Lung (tissue), 12 donors: ENCODE measurements around the gene GNG13. TPM values are rescaled to one million over a fixed set of nuclear protein-coding genes. Genes with fewer than 3 reads are reported as not detected.
"Not testable (repeated sequence)": the region's sequence is repeated elsewhere in the genome, so short reads cannot be mapped to it uniquely, and the experiment has no call there.

Experiments used
- ATAC-seq: fragments of 200-7000 bp; cut with Tn5 transposase; one replicate; pipeline ENCODE4 v1.9.1; 2020; ENCODE audit warnings: moderate number of reproducible peaks; ENCODE audit not compliant: insufficient read depth, low FRiP score
- DNase-seq, 3 donors: peaks; one replicate each; pipeline ENCODE4 v3.0.0-alpha.2; 2013 to 2017
- H3K27ac ChIP-seq, 2 donors: one replicate each; pipeline ENCODE4 v1.5.1; 2013; ENCODE audit warnings: mild to moderate bottlenecking in 2 of 2, moderate library complexity in 2 of 2, control low read depth in 1 of 2, inconsistent platforms in 1 of 2, low read depth in 1 of 2, low read length in 1 of 2
- H3K27me3 ChIP-seq, 3 donors: one replicate each; pipeline ENCODE4 v1.5.1; 2013; ENCODE audit warnings: low read length in 2 of 3; ENCODE audit not compliant: control insufficient read depth in 3 of 3, insufficient read depth in 3 of 3
- H3K36me3 ChIP-seq, 4 donors: one replicate each; pipeline ENCODE4 v1.5.1; 2013; ENCODE audit warnings: low read length in 4 of 4, mild to moderate bottlenecking in 1 of 4, moderate library complexity in 1 of 4; ENCODE audit not compliant: control insufficient read depth in 4 of 4, insufficient read depth in 4 of 4
- H3K4me1 ChIP-seq, 5 donors: one replicate each; pipeline ENCODE4 v1.5.1; 2013; ENCODE audit warnings: low read length in 5 of 5, mild to moderate bottlenecking in 2 of 5, moderate library complexity in 1 of 5; ENCODE audit not compliant: control insufficient read depth in 5 of 5, insufficient read depth in 5 of 5
- H3K4me3 ChIP-seq: one replicate; pipeline ENCODE4 v1.5.1; 2013; ENCODE audit warnings: mild to moderate bottlenecking, control low read depth, moderate library complexity
- H3K9ac ChIP-seq, 2 donors: one replicate each; pipeline ENCODE4 v1.5.1; 2013; ENCODE audit warnings: low read length in 2 of 2, control low read depth in 1 of 2; ENCODE audit not compliant: insufficient read depth in 1 of 2
- H3K9me3 ChIP-seq, 4 donors: one replicate each; pipeline ENCODE4 v1.5.1; 2013; ENCODE audit warnings: low read length in 3 of 4, mild to moderate bottlenecking in 1 of 4, moderate library complexity in 1 of 4; ENCODE audit not compliant: control insufficient read depth in 4 of 4, insufficient read depth in 3 of 4
- WGBS, 2 donors: extraction: QIAGEN DNeasy Blood & Tissue Kit; methylation state at CpG; one replicate each; pipeline ENCODE4 v1.1.7; 2013; 5-methylcytosine and 5-hydroxymethylcytosine counted together
- polyA plus RNA-seq, 2 donors: library from polyadenylated mRNA; stranded (reverse); fragments of 200-250 nt; gene quantifications; one replicate each; pipeline ENCODE4 v1.2.1, GENCODE V29; 2013
- total RNA-seq, 2 donors: library from RNA; depleted of rRNA in 1 of 2; stranded (reverse); fragments of >200 nt in 1 of 2; gene quantifications; one replicate each; pipeline ENCODE4 v1.2.1, GENCODE V29; 2014 to 2021
- TF ChIP-seq, protein P1 (sequence below): IDR thresholded peaks from 2 replicates; pipeline ENCODE4 v1.5.1; 2012; ENCODE audit warnings: mild to moderate bottlenecking; ENCODE audit errors: control extremely low read depth, extremely low read depth
- donor health status: control.
- donor health status: control.
- donor health status: Bipolar disorder and iron deficiency.
- donor health status: healthy.
- donor health status: DM: yes; HTN: yes; CAD: no.

Gene GNG13
- total and polyA plus RNA-seq, 4 donors = not detected

DNA sequence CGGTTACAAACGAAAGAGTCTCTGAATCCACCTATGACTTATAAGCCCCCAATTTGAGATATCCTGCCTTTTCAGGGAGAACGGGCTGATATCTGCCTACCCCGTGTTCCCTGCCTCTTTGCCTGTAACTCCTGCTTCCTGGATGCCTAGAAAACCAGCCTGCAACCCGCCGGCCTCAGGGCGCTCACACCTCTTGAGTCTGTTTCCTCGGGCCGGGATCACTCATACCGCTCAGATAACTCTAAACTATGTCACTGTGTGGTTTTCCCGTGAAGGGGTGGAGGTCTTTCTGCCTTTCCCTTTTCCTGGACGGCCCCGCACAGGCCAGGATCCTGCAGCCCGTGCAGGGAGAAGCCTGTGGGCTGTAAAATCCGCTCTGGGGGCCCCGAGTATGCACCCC is 22.7 kb downstream of the GNG13 start:
- Histone ChIP-seq H3K27me3 (peaks cover 0 to 5% (median 0%) of the 10 kb centered on the region in 3 donors), H3K9me3 (peaks cover 0 to 2% (median 0%) of the 10 kb centered on the region in 4 donors), H3K9ac (no peak overlapping the region), H3K4me1 (no peaks in the 10 kb centered on the region), H3K27ac (no peak overlapping the region), H3K4me3 (no peak overlapping the region), H3K36me3 (no peaks in the 10 kb centered on the region)
- ATAC-seq = no peak
- no peak for DNase-seq
- 15 to 22% methylated on average over 16 of the region's 16 CpGs for WGBS, 2 donors
- TF ChIP-seq, protein P1, sequence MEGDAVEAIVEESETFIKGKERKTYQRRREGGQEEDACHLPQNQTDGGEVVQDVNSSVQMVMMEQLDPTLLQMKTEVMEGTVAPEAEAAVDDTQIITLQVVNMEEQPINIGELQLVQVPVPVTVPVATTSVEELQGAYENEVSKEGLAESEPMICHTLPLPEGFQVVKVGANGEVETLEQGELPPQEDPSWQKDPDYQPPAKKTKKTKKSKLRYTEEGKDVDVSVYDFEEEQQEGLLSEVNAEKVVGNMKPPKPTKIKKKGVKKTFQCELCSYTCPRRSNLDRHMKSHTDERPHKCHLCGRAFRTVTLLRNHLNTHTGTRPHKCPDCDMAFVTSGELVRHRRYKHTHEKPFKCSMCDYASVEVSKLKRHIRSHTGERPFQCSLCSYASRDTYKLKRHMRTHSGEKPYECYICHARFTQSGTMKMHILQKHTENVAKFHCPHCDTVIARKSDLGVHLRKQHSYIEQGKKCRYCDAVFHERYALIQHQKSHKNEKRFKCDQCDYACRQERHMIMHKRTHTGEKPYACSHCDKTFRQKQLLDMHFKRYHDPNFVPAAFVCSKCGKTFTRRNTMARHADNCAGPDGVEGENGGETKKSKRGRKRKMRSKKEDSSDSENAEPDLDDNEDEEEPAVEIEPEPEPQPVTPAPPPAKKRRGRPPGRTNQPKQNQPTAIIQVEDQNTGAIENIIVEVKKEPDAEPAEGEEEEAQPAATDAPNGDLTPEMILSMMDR = no peak

GRCh38 chr16:776824-777223 is 23.7 kb downstream of the GNG13 start:
- TF ChIP-seq, protein P1 = no peak
- WGBS, 2 donors = 91 to 93% methylated on average over 9 of the region's 9 CpGs
- no peak for ATAC-seq

DNA sequence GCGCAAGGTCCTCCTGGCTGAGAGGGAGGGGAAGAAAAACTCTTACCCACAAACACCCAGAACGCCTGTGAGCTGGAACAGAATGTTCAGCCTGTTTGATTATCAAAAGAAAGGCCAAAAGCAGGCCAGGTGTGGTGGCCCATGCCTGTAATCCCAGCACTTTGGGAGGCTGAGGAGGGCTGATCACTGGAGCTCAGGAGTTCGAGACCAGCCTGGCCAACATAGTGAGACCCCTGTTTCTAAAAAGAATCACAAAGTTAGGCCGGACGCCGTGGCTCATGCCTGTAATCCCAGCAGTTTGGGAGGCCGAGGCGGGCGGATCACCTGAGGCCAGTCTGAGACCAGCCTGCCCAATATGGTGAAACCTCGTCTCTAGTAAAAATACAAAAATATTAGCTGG is 24.2 kb downstream of the GNG13 start:
- not testable (repeated sequence) for H3K9me3 ChIP-seq, DNase-seq, H3K4me1 ChIP-seq, H3K4me3 ChIP-seq, H3K9ac ChIP-seq, H3K36me3 ChIP-seq, H3K27ac ChIP-seq, H3K27me3 ChIP-seq, ATAC-seq
- WGBS, 2 donors = 91 to 94% methylated on average over 10 of the region's 10 CpGs

More at GRCh38 chr16:776824-777223, 23.7 kb downstream of the GNG13 start:
- H3K9ac ChIP-seq = no peak overlapping the region
- no peak overlapping the region for H3K4me3 ChIP-seq
- H3K27me3 ChIP-seq = peaks cover 0 to 5% (median 0%) of the 10 kb centered on the region in 3 donors
- DNase-seq = no peak
- H3K4me1 ChIP-seq = no peaks in the 10 kb centered on the region
- H3K9me3 ChIP-seq = peaks cover 0 to 2% (median 0%) of the 10 kb centered on the region in 4 donors
- H3K36me3 ChIP-seq = no peaks in the 10 kb centered on the region
- no peak overlapping the region for H3K27ac ChIP-seq

DNA sequence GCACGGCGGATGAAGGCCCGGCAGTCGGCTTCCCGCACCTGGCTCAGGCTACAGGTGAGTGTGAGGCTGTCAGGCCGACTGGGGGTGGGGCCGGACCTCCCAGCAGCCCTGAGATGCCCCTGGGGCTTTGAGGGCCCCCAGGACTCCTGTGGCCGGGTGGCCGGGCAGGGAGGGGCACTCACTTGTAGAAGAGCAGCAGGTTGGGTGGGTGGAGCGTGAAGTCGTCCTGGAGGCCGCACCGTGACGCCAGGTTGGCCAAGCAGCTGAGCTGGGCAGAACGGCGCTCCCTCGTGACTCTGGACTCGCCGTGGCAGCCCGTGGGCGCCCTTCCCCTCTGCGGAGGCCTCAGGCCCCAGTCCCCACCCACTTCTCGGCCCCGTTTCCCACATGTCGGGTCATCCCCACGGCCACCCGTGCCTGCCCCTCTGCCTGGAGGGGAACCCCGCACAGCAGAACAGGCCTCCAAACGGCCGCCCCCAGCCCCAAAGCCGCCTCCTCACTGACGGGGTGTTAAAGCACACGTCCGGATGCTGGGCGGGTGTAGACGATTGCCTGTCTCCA is 25.2 kb downstream of the GNG13 start:
- no peaks in the 10 kb centered on the region for H3K36me3 ChIP-seq
- ATAC-seq = no peak
- H3K27me3 ChIP-seq = peaks cover 0 to 2% (median 0%) of the 10 kb centered on the region in 3 donors
- WGBS, 2 donors = 74 to 84% methylated on average over 36 of the region's 36 CpGs
- TF ChIP-seq, protein P1 = no peak
- H3K4me1 ChIP-seq = no peaks in the 10 kb centered on the region
- no peak for DNase-seq
- H3K9ac ChIP-seq = no peak overlapping the region
- H3K4me3 ChIP-seq = no peak overlapping the region
- H3K9me3 ChIP-seq = peaks cover 0 to 2% (median 0%) of the 10 kb centered on the region in 4 donors
- no peak overlapping the region for H3K27ac ChIP-seq
